ENCODE data around the gene ADARB2. TPM values are rescaled to one million over a fixed set of nuclear protein-coding genes. Genes with fewer than 3 reads are reported as not detected.

Gene ADARB2
- total and polyA plus RNA-seq, 10 of the 15 experiments (the other 5 are each of a cell fraction or from before 2014, with no cell fraction given): 0.02 to 4.1 (median 0.76) TPM

DNA sequence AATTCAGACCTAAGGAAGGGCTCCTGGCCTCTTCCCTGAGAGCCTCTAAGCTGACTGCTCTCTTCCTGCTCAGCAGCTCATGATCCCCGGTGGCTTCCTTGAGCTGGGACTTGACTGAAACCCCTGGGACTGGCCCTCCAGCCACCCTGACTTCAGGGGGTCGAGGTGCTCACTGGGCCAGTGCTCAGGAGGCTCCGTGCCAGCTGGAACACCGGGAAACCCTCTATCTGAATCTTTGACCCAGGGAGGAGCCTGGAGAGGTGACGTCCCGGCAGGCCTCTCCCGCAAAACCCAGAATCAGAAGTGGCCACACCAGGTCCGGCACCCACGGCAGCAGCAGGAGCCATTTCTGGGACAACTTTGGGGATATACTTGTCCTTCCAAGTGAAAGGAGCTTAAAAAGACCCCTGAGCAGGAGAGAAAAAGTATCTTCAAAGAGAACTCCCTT, 570.5 kb downstream of the ADARB2 start:
- H2AFZ ChIP-seq (ENCODE audit: control insufficient read depth, low read depth, low read length): no peak overlapping the region
- FAIRE-seq: no peak
- H3K4me3 ChIP-seq: no peak overlapping the region
- intact Hi-C loops (cut with micrococcal nuclease; ENCODE audit: unreplicated experiment): no loop called here
- RAD21 ChIA-PET (ENCODE audit: unreplicated experiment): no interaction called here
- CTCF ChIA-PET: no interaction called here
- no TSS peak for BruUV-seq (replicated peaks)
- no peak overlapping the region for H3K9ac ChIP-seq (ENCODE audit: control insufficient read depth, insufficient read depth, low read length)
- in situ Hi-C loops (cut with MboI): no loop called here
- no peaks in the 10 kb centered on the region for H3K79me2 ChIP-seq (ENCODE audit: control insufficient read depth, insufficient read depth, low read length)
- 33% methylated on average over 9 of the region's 9 CpGs for WGBS (ENCODE audit: insufficient coverage, insufficient replicate concordance, low lambda C conversion rate, missing lambda C conversion rate)
- TF ChIP-seq ATF7 (IDR thresholded peaks at IDR 0.05; ENCODE audit: low read depth) (no peak), PAX8 (IDR thresholded peaks at IDR 0.05) (no peak)
- TF ChIP-seq, protein P1, sequence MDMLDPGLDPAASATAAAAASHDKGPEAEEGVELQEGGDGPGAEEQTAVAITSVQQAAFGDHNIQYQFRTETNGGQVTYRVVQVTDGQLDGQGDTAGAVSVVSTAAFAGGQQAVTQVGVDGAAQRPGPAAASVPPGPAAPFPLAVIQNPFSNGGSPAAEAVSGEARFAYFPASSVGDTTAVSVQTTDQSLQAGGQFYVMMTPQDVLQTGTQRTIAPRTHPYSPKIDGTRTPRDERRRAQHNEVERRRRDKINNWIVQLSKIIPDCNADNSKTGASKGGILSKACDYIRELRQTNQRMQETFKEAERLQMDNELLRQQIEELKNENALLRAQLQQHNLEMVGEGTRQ (IDR thresholded peaks at IDR 0.05; ENCODE audit: borderline replicate concordance, low read depth, low read length): no peak
- H4K20me1 ChIP-seq (ENCODE audit: control insufficient read depth, insufficient read depth): no peaks in the 10 kb centered on the region
- no peak overlapping the region for H3K27ac ChIP-seq (ENCODE audit: control insufficient read depth, insufficient read depth)
- no peak for ATAC-seq
- DNase-seq (ENCODE audit: low read depth, low spot score): no peak
- no peaks in the 10 kb centered on the region; a peak in 1 of 4 replicates for H3K27me3 ChIP-seq (replicated peaks in 1 of 2; ENCODE audit: control insufficient read depth in 2 of 2, insufficient read depth in 2 of 2, low read length in 1 of 2)
- POLR2A ChIA-PET: no interaction called here
- no peaks in the 10 kb centered on the region for H3K4me1 ChIP-seq (ENCODE audit: control insufficient read depth, insufficient read depth, low read length)
- H3K36me3 ChIP-seq (ENCODE audit: control insufficient read depth in 2 of 2, insufficient read depth in 2 of 2, low read length in 1 of 2): no peaks in the 10 kb centered on the region
- no peak overlapping the region for H3K4me2 ChIP-seq (ENCODE audit: control insufficient read depth, insufficient read depth)
- H3K9me3 ChIP-seq (replicated peaks; ENCODE audit: control insufficient read depth, insufficient read depth, low read length): no peaks in the 10 kb centered on the region
- SMC1A ChIA-PET (ENCODE audit: uncharacterized antibody, unreplicated experiment): no interaction called here

DNA sequence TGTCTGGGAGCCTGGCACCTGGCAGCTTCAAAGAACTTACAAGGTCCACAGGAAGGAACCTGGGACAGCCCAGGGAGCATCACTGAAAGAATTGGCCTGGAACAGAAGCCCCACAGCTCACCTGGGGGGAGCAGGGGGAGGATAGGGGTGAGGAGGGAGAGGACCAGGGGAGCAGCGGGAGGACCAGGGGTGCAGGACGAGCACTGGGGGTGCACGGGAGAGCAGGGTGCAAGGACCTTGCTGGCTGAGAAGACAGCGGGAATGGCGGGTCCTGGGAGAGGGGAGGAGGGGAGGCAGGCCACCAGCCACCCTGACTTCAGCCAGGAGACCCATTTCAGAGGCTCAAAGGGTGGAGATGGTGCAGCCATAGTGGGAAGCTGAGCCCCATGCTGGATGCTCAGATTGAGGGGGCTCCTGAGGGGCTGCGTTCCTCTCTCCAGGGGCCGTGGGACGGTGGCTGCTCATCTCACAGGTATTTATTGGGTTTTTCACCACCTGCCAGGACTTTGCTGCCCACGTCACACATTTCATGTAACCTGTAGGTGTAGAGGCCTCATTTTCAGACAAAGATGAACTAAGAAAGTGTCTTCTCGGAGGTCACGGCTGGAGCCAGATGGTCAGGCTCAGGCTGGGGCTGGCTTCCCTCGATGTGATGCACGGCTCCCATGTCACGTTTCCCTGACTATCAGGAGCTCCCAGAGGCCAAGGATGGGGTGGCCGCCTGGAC, 571.1 kb downstream of the ADARB2 start:
- Histone ChIP-seq H3K27me3 (replicated peaks in 1 of 2; ENCODE audit: control insufficient read depth in 2 of 2, insufficient read depth in 2 of 2, low read length in 1 of 2) (no peaks in the 10 kb centered on the region; a peak in 1 of 4 replicates), H3K4me2 (ENCODE audit: control insufficient read depth, insufficient read depth) (no peak overlapping the region), H3K4me1 (ENCODE audit: control insufficient read depth, insufficient read depth, low read length) (no peaks in the 10 kb centered on the region), H3K4me3 (no peak overlapping the region), H3K27ac (ENCODE audit: control insufficient read depth, insufficient read depth) (no peak overlapping the region), H3K9ac (ENCODE audit: control insufficient read depth, insufficient read depth, low read length) (no peak overlapping the region), H3K36me3 (ENCODE audit: control insufficient read depth in 2 of 2, insufficient read depth in 2 of 2, low read length in 1 of 2) (no peaks in the 10 kb centered on the region), H3K9me3 (replicated peaks; ENCODE audit: control insufficient read depth, insufficient read depth, low read length) (no peaks in the 10 kb centered on the region), H4K20me1 (ENCODE audit: control insufficient read depth, insufficient read depth) (no peaks in the 10 kb centered on the region), H2AFZ (ENCODE audit: control insufficient read depth, low read depth, low read length) (no peak overlapping the region), H3K79me2 (ENCODE audit: control insufficient read depth, insufficient read depth, low read length) (no peaks in the 10 kb centered on the region)
- BruUV-seq (replicated peaks): no TSS peak
- FAIRE-seq (no peak), DNase-seq (ENCODE audit: low read depth, low spot score) (no peak), ATAC-seq (no peak)
- SMC1A ChIA-PET (ENCODE audit: uncharacterized antibody, unreplicated experiment): no interaction called here
- in situ Hi-C loops (cut with MboI) (no loop called here), intact Hi-C loops (cut with micrococcal nuclease; ENCODE audit: unreplicated experiment) (no loop called here)
- WGBS (ENCODE audit: insufficient coverage, insufficient replicate concordance, low lambda C conversion rate, missing lambda C conversion rate): 39% methylated on average over 12 of the region's 15 CpGs
- CTCF ChIA-PET: no interaction called here
- POLR2A ChIA-PET: no interaction called here
- no peak for TF ChIP-seq RCOR1 (conservative IDR thresholded peaks at IDR 0.05; ENCODE audit: low read depth, low read length)
- no peak for TF ChIP-seq KDM1A (IDR thresholded peaks at IDR 0.05; ENCODE audit: borderline replicate concordance)
- TF ChIP-seq MTA2 (IDR thresholded peaks at IDR 0.05; ENCODE audit: low read depth): no peak
- TF ChIP-seq TARDBP (IDR thresholded peaks at IDR 0.05; ENCODE audit: borderline replicate concordance): no peak
- TF ChIP-seq KAT2A (conservative IDR thresholded peaks at IDR 0.05; ENCODE audit: control insufficient read depth, low read depth, low read length): no peak
- TF ChIP-seq, protein P2, sequence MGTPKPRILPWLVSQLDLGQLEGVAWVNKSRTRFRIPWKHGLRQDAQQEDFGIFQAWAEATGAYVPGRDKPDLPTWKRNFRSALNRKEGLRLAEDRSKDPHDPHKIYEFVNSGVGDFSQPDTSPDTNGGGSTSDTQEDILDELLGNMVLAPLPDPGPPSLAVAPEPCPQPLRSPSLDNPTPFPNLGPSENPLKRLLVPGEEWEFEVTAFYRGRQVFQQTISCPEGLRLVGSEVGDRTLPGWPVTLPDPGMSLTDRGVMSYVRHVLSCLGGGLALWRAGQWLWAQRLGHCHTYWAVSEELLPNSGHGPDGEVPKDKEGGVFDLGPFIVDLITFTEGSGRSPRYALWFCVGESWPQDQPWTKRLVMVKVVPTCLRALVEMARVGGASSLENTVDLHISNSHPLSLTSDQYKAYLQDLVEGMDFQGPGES (IDR thresholded peaks at IDR 0.05): no peak
- RAD21 ChIA-PET (ENCODE audit: unreplicated experiment): no interaction called here

All from GM12878 (cell line).